IMR-90 (cell line): Measurements from ENCODE around the gene SAMD4B. TPM values are rescaled to one million over a fixed set of nuclear protein-coding genes. Genes with fewer than 3 reads are reported as not detected.

ENCODE experiments used
- ATAC-seq: fragments of 200-7000 bp; cut with Tn5 transposase; 2 replicates; pipeline ENCODE4 v1.9.1; 2020; ENCODE audit warnings: low read depth, mild to moderate bottlenecking, moderate library complexity
- BruUV-seq: library from RNA; stranded (reverse); fragments of 400-500 nt; replicated peaks from 2 replicates; lab custom pipeline; 2021; lab: Mats Ljungman, UMichigan
- CTCF ChIA-PET: fragments of 300-600 bp; formaldehyde crosslinking; extraction: SDS; loops from one replicate; lab custom pipeline; 2021; ENCODE audit warnings: antibody characterized with exemption; lab: Yijun Ruan, JAX
- POLR2A ChIA-PET: fragments of 300-600 bp; sonication (Branson Sonifier 250); formaldehyde crosslinking; loops from one replicate; lab custom pipeline; 2022; ENCODE audit warnings: antibody characterized with exemption; ENCODE audit not compliant: unreplicated experiment; lab: Charles Lee
- DNase-seq: peaks from one replicate; pipeline ENCODE4 v3.0.0; 2013
- H2AFZ ChIP-seq: replicated peaks from 2 replicates; pipeline ENCODE3; 2013; ENCODE audit warnings: low read length, mild to moderate bottlenecking; ENCODE audit not compliant: poor library complexity
- H2AK5ac ChIP-seq: 2 replicates; pipeline ENCODE4 v1.6.1; 2013; ENCODE audit warnings: low read depth, low read length, inconsistent platforms
- H2AK9ac ChIP-seq: replicated peaks from 2 replicates; pipeline ENCODE3; 2013; ENCODE audit warnings: mild to moderate bottlenecking, low read depth, low read length, moderate library complexity; ENCODE audit not compliant: poor library complexity
- H2BK120ac ChIP-seq: 2 replicates; pipeline ENCODE4 v1.6.1; 2013; ENCODE audit warnings: low read depth, low read length, inconsistent platforms
- H2BK15ac ChIP-seq: 3 replicates; pipeline ENCODE4 v1.6.1; 2013; ENCODE audit warnings: low read depth, low read length, inconsistent platforms
- H2BK20ac ChIP-seq: 2 replicates; pipeline ENCODE4 v1.6.1; 2013; ENCODE audit warnings: low read depth, mild to moderate bottlenecking, inconsistent platforms, low read length, moderate library complexity
- H2BK5ac ChIP-seq: 2 replicates; pipeline ENCODE4 v1.6.1; 2013; ENCODE audit warnings: mild to moderate bottlenecking, low read depth, low read length, inconsistent platforms; ENCODE audit not compliant: poor library complexity, severe bottlenecking
- H3K14ac ChIP-seq: replicated peaks from 2 replicates; pipeline ENCODE4 v1.6.1; 2013; ENCODE audit warnings: low read depth, low read length, inconsistent platforms
- H3K18ac ChIP-seq: 2 replicates; pipeline ENCODE4 v1.6.1; 2013; ENCODE audit warnings: low read depth, low read length, control low read depth
- H3K23ac ChIP-seq: 2 replicates; pipeline ENCODE4 v1.6.1; 2013; ENCODE audit warnings: low read depth, low read length, inconsistent platforms
- H3K27ac ChIP-seq: 2 replicates; pipeline ENCODE4 v1.5.1; 2013; ENCODE audit warnings: mild to moderate bottlenecking, control low read depth, low read length; ENCODE audit not compliant: insufficient read depth
- H3K27me3 ChIP-seq: 2 replicates; pipeline ENCODE4 v1.6.1; 2013; ENCODE audit warnings: low read length; ENCODE audit not compliant: control insufficient read depth, insufficient read depth
- H3K36me3 ChIP-seq: 2 replicates; pipeline ENCODE4 v1.6.1; 2013; ENCODE audit warnings: low read length, mixed read lengths; ENCODE audit not compliant: control insufficient read depth, insufficient read depth
- H3K4ac ChIP-seq: 2 replicates; pipeline ENCODE4 v1.6.1; 2013; ENCODE audit warnings: low read depth, low read length, inconsistent platforms
- H3K4me1 ChIP-seq: 2 replicates; pipeline ENCODE4 v1.6.1; 2013; ENCODE audit warnings: low read length, mixed read lengths; ENCODE audit not compliant: control insufficient read depth, insufficient read depth
- H3K4me2 ChIP-seq: 2 replicates; pipeline ENCODE4 v1.6.1; 2013; ENCODE audit warnings: low read depth, mild to moderate bottlenecking, control low read depth, low read length, moderate library complexity
- H3K4me3 ChIP-seq: 2 replicates; pipeline ENCODE4 v1.5.1; 2013; ENCODE audit warnings: low read depth, mild to moderate bottlenecking, control low read depth, low read length, moderate library complexity; ENCODE audit not compliant: insufficient read depth
- H3K56ac ChIP-seq: 2 replicates; pipeline ENCODE4 v1.6.1; 2013; ENCODE audit warnings: low read length, inconsistent platforms; ENCODE audit not compliant: insufficient read depth; ENCODE audit errors: extremely low read depth
- H3K79me1 ChIP-seq, 2 experiments: 2 replicates each; pipeline ENCODE4 v1.6.1; 2013; ENCODE audit warnings: low read length in 2 of 2, inconsistent platforms in 1 of 2, low read depth in 1 of 2
- H3K9ac ChIP-seq: 2 replicates; pipeline ENCODE4 v1.6.1; 2013; ENCODE audit warnings: low read depth, low read length, control low read depth
- H3K9me1 ChIP-seq: 2 replicates; pipeline ENCODE4 v1.6.1; 2013; ENCODE audit warnings: low read length, inconsistent platforms; ENCODE audit not compliant: insufficient read depth
- H3K9me3 ChIP-seq: 2 replicates; pipeline ENCODE4 v1.6.1; 2013; ENCODE audit warnings: low read length; ENCODE audit not compliant: control insufficient read depth, insufficient read depth
- H4K20me1 ChIP-seq: 2 replicates; pipeline ENCODE4 v1.6.1; 2013; ENCODE audit warnings: low read length, inconsistent platforms; ENCODE audit not compliant: insufficient read depth
- H4K5ac ChIP-seq: 2 replicates; pipeline ENCODE4 v1.6.1; 2013; ENCODE audit warnings: mild to moderate bottlenecking, low read depth, low read length, control low read depth
- H4K8ac ChIP-seq, 2 experiments: 2 replicates each; pipeline ENCODE4 v1.6.1; 2013; ENCODE audit warnings: low read depth in 2 of 2, low read length in 2 of 2, control low read depth in 1 of 2, inconsistent platforms in 1 of 2
- H4K91ac ChIP-seq: 2 replicates; pipeline ENCODE4 v1.6.1; 2013; ENCODE audit warnings: low read depth, low read length, inconsistent platforms; ENCODE audit not compliant: insufficient read depth
- BHLHE40 ChIP-seq: fragments of 150-350 bp; IDR thresholded peaks from 2 replicates; pipeline ENCODE4 v1.6.1; 2016; ENCODE audit warnings: mild to moderate bottlenecking, low read depth, low read length
- CEBPB ChIP-seq: IDR thresholded peaks from 2 replicates; pipeline ENCODE4 v1.6.1; 2012; ENCODE audit warnings: low read depth, low read length, improper control_type of control experiment
- CHD1 ChIP-seq: IDR thresholded peaks from 2 replicates; pipeline ENCODE4 v1.6.1; 2012; ENCODE audit warnings: low read depth, low read length, improper control_type of control experiment
- MAFK ChIP-seq: IDR thresholded peaks from 2 replicates; pipeline ENCODE4 v1.6.1; 2012; ENCODE audit warnings: low read depth, low read length, improper control_type of control experiment
- MAZ ChIP-seq: IDR thresholded peaks from 2 replicates; pipeline ENCODE4 v1.6.1; 2012; ENCODE audit warnings: low read depth, mild to moderate bottlenecking, low read length, improper control_type of control experiment, moderate library complexity, borderline replicate concordance
- MXI1 ChIP-seq: IDR thresholded peaks from 2 replicates; pipeline ENCODE4 v1.6.1; 2012; ENCODE audit warnings: low read depth, mild to moderate bottlenecking, low read length, moderate library complexity, borderline replicate concordance
- NFE2L2 ChIP-seq: fragments of 150-350 bp; IDR thresholded peaks from 2 replicates; pipeline ENCODE4 v1.6.1; 2016; ENCODE audit warnings: low read depth, mild to moderate bottlenecking, low read length
- POLR2A ChIP-seq: IDR thresholded peaks from 2 replicates; pipeline ENCODE4 v1.6.1; 2012; ENCODE audit warnings: mild to moderate bottlenecking, low read depth, low read length
- RAD21 ChIP-seq: IDR thresholded peaks from 2 replicates; pipeline ENCODE4 v1.6.1; 2012; ENCODE audit warnings: low read length, improper control_type of control experiment
- RCOR1 ChIP-seq: IDR thresholded peaks from 2 replicates; pipeline ENCODE4 v1.6.1; 2012; ENCODE audit warnings: mild to moderate bottlenecking, low read length, improper control_type of control experiment; ENCODE audit not compliant: insufficient replicate concordance
- RFX5 ChIP-seq: IDR thresholded peaks from 2 replicates; pipeline ENCODE4 v1.8.0; 2012; ENCODE audit warnings: low read depth, mild to moderate bottlenecking, low read length, moderate library complexity
- SMC3 ChIP-seq: fragments of 150-350 bp; IDR thresholded peaks from 2 replicates; pipeline ENCODE4 v1.6.1; 2016; ENCODE audit warnings: low read depth, mild to moderate bottlenecking, antibody characterized with exemption, low read length, moderate library complexity
- WGBS, 2 experiments: methylation state at CpG; one replicate each; pipeline versions ENCODE4 v1.1.5 to v1.1.7; 2013; ENCODE audit warnings: missing lambda C conversion rate in 2 of 2; ENCODE audit not compliant: insufficient read length in 1 of 2; ENCODE audit errors: extremely low coverage in 2 of 2; 5-methylcytosine and 5-hydroxymethylcytosine counted together
- dilution Hi-C: fragments of 300-500 bp; cut with HindIII; formaldehyde crosslinking; loops from one replicate; pipeline ENCODE4 v1.14.3; 2018; ENCODE audit warnings: low sequenced_read_pairs; ENCODE audit not compliant: unreplicated experiment
- in situ Hi-C: fragments of 300-500 bp; cut with MboI; formaldehyde crosslinking; loops from 3 replicates; pipeline ENCODE4 v1.14.3; 2019; ENCODE audit warnings: low sequenced_read_pairs, inconsistent platforms, mixed read lengths
- intact Hi-C: fragments of 100-400 bp; cut with micrococcal nuclease; formaldehyde crosslinking; loops from 2 replicates; pipeline ENCODE4 v1.10.0; 2022
- polyA plus RNA-seq, 3 experiments: library from polyadenylated mRNA; depleted of rRNA; stranded (reverse); fragments of >200 nt; gene quantifications; 2 replicates each; pipeline ENCODE4 v1.2.3, GENCODE V29; 2012; ENCODE audit warnings: low replicate concordance in 1 of 3
- total RNA-seq: library from RNA; depleted of rRNA; stranded (reverse); fragments of >200 nt; gene quantifications from 2 replicates; pipeline ENCODE4 v1.2.3, GENCODE V29; 2012
- TF ChIP-seq, protein P1 (sequence below): fragments of 150-350 bp; IDR thresholded peaks from 2 replicates; pipeline ENCODE4 v1.6.1; 2017; ENCODE audit warnings: mild to moderate bottlenecking, antibody characterized with exemption, low read length, low read depth
- TF ChIP-seq, protein P2 (sequence below): conservative IDR thresholded peaks from 2 replicates; pipeline ENCODE4 v1.5.1; 2012; ENCODE audit warnings: mild to moderate bottlenecking, low read depth, low read length, improper control_type of control experiment
- TF ChIP-seq, protein P3 (sequence below): fragments of 150-350 bp; IDR thresholded peaks from 2 replicates; pipeline ENCODE4 v1.6.1; 2016; ENCODE audit warnings: low read depth, mild to moderate bottlenecking, low read length, moderate library complexity, borderline replicate concordance

SAMD4B gene
- total and polyA plus RNA-seq, 2 of the 4 experiments (the other 2 are of a cell fraction) = 18.3 to 97.2 TPM

DNA sequence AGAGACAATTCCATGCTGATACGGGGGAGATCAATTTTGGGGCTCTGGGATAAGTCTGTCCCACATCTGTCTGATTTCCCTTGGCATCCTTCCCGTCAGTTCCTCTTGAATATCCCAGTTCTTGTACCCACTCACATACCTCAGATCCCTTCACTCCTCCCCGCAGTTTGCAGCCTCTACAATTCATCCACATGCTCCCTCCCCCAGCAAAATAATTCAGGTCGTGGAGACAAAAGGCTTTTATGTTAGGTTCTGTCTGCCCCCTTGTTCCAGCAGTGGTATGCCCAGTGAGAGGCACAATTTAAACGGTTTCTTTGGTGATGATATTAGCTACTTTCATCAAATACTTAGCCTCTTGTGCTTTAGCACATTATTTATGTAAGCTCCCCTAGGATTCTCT, 83.9 kb downstream of the SAMD4B start:
- in situ Hi-C loops = loop anchor here (25.0 kb wide), 1 partner anchor 411 kb away; the partner anchor contains the start of genes DYRK1B and FBL
- TSS peak; percentile 25 for BruUV-seq

More for the DNA sequence above, 83.9 kb downstream of the SAMD4B start:
- H3K27me3 ChIP-seq = no peaks in the 10 kb centered on the region
- H3K56ac ChIP-seq = no peak overlapping the region
- TF ChIP-seq MAZ (no peak), MXI1 (no peak), RCOR1 (no peak), RFX5 (no peak), CEBPB (no peak), BHLHE40 (no peak), MAFK (no peak), POLR2A (no peak), NFE2L2 (no peak), CHD1 (no peak), SMC3 (no peak), RAD21 (no peak)
- TF ChIP-seq, protein P1, sequence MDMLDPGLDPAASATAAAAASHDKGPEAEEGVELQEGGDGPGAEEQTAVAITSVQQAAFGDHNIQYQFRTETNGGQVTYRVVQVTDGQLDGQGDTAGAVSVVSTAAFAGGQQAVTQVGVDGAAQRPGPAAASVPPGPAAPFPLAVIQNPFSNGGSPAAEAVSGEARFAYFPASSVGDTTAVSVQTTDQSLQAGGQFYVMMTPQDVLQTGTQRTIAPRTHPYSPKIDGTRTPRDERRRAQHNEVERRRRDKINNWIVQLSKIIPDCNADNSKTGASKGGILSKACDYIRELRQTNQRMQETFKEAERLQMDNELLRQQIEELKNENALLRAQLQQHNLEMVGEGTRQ = no peak
- TF ChIP-seq, protein P2, sequence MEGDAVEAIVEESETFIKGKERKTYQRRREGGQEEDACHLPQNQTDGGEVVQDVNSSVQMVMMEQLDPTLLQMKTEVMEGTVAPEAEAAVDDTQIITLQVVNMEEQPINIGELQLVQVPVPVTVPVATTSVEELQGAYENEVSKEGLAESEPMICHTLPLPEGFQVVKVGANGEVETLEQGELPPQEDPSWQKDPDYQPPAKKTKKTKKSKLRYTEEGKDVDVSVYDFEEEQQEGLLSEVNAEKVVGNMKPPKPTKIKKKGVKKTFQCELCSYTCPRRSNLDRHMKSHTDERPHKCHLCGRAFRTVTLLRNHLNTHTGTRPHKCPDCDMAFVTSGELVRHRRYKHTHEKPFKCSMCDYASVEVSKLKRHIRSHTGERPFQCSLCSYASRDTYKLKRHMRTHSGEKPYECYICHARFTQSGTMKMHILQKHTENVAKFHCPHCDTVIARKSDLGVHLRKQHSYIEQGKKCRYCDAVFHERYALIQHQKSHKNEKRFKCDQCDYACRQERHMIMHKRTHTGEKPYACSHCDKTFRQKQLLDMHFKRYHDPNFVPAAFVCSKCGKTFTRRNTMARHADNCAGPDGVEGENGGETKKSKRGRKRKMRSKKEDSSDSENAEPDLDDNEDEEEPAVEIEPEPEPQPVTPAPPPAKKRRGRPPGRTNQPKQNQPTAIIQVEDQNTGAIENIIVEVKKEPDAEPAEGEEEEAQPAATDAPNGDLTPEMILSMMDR = no peak
- TF ChIP-seq, protein P3, sequence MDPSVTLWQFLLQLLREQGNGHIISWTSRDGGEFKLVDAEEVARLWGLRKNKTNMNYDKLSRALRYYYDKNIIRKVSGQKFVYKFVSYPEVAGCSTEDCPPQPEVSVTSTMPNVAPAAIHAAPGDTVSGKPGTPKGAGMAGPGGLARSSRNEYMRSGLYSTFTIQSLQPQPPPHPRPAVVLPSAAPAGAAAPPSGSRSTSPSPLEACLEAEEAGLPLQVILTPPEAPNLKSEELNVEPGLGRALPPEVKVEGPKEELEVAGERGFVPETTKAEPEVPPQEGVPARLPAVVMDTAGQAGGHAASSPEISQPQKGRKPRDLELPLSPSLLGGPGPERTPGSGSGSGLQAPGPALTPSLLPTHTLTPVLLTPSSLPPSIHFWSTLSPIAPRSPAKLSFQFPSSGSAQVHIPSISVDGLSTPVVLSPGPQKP = no peak
- H3K9ac ChIP-seq = no peak overlapping the region
- no peak overlapping the region for H2AK5ac ChIP-seq
- no peak for DNase-seq
- H3K23ac ChIP-seq = no peak overlapping the region
- H4K5ac ChIP-seq = no peak overlapping the region
- dilution Hi-C loops = no loop called here
- no peak overlapping the region for H3K27ac ChIP-seq
- no peak overlapping the region for H2AK9ac ChIP-seq
- peaks cover 19% of the 10 kb centered on the region for H3K4me1 ChIP-seq
- H4K91ac ChIP-seq = no peak overlapping the region
- H2BK20ac ChIP-seq = no peak overlapping the region
- peaks cover 15% of the 10 kb centered on the region for H4K20me1 ChIP-seq
- no peak overlapping the region for H3K4me3 ChIP-seq
- ATAC-seq = no peak
- no peak overlapping the region for H2BK120ac ChIP-seq
- no peak overlapping the region for H3K18ac ChIP-seq
- CTCF ChIA-PET = interaction anchor here (0.6 kb wide), 1 partner anchor 76 kb away, joined by 3 read pairs; no protein-coding TSS in a partner anchor
- H2BK5ac ChIP-seq = no peak overlapping the region
- H3K4ac ChIP-seq = no peak overlapping the region
- H4K8ac ChIP-seq = no peak overlapping the region
- no CpG with 5 or more reads among the region's 5 CpGs for WGBS, 2 experiments
- H2BK15ac ChIP-seq = no peak overlapping the region
- peaks cover 4 to 53% of the 10 kb centered on the region in 2 experiments; a peak in 3 of 4 replicates for H3K79me1 ChIP-seq
- H3K4me2 ChIP-seq = no peak overlapping the region
- POLR2A ChIA-PET = interaction anchor here (0.9 kb wide), 1 partner anchor 10 kb away, joined by 11 read pairs; the partner anchor contains the start of gene RPS16
- H3K9me1 ChIP-seq = peaks cover 12% of the 10 kb centered on the region
- H3K14ac ChIP-seq = no peak overlapping the region
- no peak overlapping the region for H2AFZ ChIP-seq
- intact Hi-C loops = no loop called here
- no peaks in the 10 kb centered on the region for H3K9me3 ChIP-seq
- peaks cover 42% of the 10 kb centered on the region for H3K36me3 ChIP-seq
